ENCODE results near the gene CBX2. TPM values are rescaled to one million over a fixed set of nuclear protein-coding genes. Genes with fewer than 3 reads are reported as not detected.

Gene CBX2
- total RNA-seq, 1 donor from 2014 or later, result 4.6 TPM

- no peak for DNase-seq (ENCODE audit: low spot score in 2 of 2)
- Histone ChIP-seq H3K4me1 (peaks cover 18 to 19% of the 10 kb centered on the region in 2 donors), H3K4me3 (peak overlapping the region; percentile 8 to 9), H3K27me3 (peaks cover 72% of the 10 kb centered on the region), H3K36me3 (no peaks in the 10 kb centered on the region), H3K9me3 (no peaks in the 10 kb centered on the region), H3K27ac (no peak overlapping the region)
- TF ChIP-seq, protein P1, sequence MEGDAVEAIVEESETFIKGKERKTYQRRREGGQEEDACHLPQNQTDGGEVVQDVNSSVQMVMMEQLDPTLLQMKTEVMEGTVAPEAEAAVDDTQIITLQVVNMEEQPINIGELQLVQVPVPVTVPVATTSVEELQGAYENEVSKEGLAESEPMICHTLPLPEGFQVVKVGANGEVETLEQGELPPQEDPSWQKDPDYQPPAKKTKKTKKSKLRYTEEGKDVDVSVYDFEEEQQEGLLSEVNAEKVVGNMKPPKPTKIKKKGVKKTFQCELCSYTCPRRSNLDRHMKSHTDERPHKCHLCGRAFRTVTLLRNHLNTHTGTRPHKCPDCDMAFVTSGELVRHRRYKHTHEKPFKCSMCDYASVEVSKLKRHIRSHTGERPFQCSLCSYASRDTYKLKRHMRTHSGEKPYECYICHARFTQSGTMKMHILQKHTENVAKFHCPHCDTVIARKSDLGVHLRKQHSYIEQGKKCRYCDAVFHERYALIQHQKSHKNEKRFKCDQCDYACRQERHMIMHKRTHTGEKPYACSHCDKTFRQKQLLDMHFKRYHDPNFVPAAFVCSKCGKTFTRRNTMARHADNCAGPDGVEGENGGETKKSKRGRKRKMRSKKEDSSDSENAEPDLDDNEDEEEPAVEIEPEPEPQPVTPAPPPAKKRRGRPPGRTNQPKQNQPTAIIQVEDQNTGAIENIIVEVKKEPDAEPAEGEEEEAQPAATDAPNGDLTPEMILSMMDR (IDR thresholded peaks at IDR 0.05), result no peak
- intact Hi-C loops (cut with DNase I), result no loop called here
Observed at GRCh38 chr17:79800325-79801155, 22.6 kb downstream of the CBX2 start.

- Histone ChIP-seq H3K36me3 (no peaks in the 10 kb centered on the region), H3K4me1 (peaks cover 16 to 18% of the 10 kb centered on the region in 2 donors), H3K9me3 (no peaks in the 10 kb centered on the region), H3K27ac (no peak overlapping the region), H3K4me3 (peak overlapping the region; percentile 8 to 9), H3K27me3 (peaks cover 79% of the 10 kb centered on the region)
- intact Hi-C loops (cut with DNase I), result no loop called here
- TF ChIP-seq, protein P1 (IDR thresholded peaks at IDR 0.05), result no peak
- DNase-seq (ENCODE audit: low spot score in 2 of 2), result no peak
Observed at GRCh38 chr17:79801156-79802038, 23.4 kb downstream of the CBX2 start.

DNA sequence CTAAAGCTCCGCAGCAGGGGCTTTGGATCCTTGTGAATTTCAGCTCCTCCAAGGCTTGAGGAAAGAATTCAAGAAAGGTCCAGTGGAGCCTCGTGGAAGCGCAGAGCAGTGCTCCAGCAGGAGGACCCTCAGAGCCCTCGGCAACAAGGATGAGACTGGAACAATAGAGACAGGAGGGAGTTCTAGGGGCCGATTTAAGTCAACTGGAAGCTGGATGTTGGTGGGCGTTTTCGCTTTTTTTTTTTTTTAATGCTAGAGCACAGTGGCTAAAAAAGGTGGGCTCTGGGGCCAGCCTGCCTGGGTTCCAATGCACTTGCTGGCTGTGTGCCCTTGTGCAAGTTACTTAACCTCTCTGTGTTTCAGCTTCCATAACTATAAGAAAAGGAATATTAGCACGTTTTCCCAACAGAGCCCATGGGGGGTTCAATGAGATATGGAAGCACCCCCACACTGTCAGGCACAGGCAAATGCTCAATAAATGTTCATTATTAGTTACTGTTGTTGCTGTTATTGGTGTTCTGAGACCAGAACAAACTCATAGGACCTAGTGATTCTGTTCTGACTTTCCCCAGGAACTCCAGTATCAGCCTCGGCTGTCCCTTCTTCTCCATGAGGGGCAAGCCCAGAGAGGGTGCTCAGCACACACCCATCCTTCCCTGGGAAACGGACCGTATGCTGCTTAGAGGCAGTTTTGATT lies 24.2 kb downstream of the CBX2 start:
- no peak for DNase-seq (ENCODE audit: low spot score in 2 of 2)
- TF ChIP-seq, protein P1 (IDR thresholded peaks at IDR 0.05), result no peak
- Histone ChIP-seq H3K27ac (no peak overlapping the region), H3K9me3 (no peaks in the 10 kb centered on the region), H3K4me3 (no peak overlapping the region), H3K27me3 (peaks cover 85% of the 10 kb centered on the region), H3K36me3 (no peaks in the 10 kb centered on the region), H3K4me1 (peaks cover 16% of the 10 kb centered on the region in 2 donors)
- intact Hi-C loops (cut with DNase I), result no loop called here

DNA sequence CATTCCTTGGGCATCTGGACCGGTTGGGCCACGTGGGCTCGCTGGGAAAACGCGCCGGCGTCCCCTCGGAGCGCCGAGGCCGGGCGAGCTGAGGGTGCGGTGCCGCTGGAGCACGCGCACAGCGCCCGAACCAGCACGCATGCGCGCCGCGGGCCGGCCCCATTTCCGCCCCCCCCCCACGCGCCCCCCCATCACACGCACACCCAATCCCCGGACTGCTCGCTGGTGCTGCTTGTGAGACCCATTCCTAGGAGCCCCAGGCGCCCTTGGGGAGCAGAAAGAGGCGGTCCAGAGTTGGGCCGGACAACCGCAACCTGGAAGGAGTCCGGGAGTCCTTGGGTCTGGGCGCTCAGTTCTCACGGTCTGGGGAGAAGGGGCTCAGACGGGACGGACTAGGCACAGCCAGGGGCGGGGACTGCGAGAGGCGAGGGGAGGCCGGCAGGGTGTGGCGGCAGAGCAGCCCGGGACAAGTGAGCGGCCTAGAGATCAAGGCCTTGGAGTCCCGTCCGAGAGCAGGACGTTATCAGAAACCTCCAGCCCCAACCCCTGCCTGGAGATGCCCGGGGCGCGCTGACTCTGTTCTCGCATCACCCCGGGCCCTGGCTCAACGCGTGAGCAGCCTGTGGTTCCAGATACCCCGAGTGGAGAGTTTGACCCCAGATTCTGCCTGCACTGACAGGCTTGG lies 24.9 kb downstream of the CBX2 start:
- TF ChIP-seq, protein P1 (IDR thresholded peaks at IDR 0.05), result no peak

More for the DNA sequence above, 24.9 kb downstream of the CBX2 start:
- H3K4me1 ChIP-seq, result peaks cover 13 to 14% of the 10 kb centered on the region in 2 donors
- no peaks in the 10 kb centered on the region for H3K36me3 ChIP-seq
- no peak overlapping the region for H3K27ac ChIP-seq
- no peaks in the 10 kb centered on the region for H3K9me3 ChIP-seq
- H3K4me3 ChIP-seq, result no peak overlapping the region
- intact Hi-C loops (cut with DNase I), result no loop called here
- DNase-seq (ENCODE audit: low spot score in 2 of 2), result no peak
- H3K27me3 ChIP-seq, result peaks cover 83% of the 10 kb centered on the region

All from ascending aorta (tissue), 2 donors.